Endothelial cell of hepatic sinusoid (primary cell): ENCODE results near the gene C4B.

Experiments used
- in situ Hi-C: cut with HindIII; loops from 2 replicates; pipeline ENCODE4 v1.10.0; 2017; ENCODE audit warnings: low sequenced_read_pairs

Gene C4B

DNA sequence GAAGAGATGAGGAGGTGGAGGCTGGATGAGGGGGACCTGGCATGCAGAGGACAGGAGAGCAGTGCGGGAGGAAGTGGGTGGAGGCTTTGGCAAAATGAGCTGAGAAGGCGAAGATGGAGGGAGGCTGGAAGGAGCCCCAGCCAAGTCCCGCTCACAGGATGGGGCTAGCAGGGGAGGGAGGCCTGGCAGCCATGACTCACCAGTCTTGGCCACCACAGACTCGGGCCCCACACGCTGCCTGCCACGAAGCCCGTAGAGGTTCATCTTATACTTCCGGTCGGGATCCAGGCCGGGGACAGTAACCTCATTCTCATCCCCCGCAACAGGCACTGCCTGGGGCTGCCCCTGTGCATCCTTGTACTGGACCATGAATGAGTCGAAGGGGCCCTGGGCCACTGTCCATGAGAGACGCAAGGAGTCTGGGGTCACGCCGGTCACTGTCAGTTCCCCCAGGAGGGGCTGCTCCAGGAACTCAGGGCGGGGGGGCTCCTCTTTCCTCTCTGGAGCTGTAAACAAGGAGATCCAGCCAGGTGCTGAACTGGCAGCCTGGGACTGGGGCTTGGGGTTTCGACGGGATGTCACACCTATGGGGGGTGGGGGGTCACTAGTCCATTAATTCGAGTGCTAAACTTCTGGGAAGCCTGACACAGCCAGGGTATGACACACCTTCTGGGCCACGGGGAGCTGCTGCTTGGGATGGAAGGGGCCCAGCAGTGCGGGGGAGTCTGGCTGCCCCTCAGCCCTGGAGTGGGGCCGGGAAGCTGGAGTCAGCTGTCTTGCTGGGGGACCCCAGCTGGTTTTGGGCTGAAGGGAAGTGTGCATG, 66.8 kb downstream of the C4B start:
- in situ Hi-C loops: no loop called here

DNA sequence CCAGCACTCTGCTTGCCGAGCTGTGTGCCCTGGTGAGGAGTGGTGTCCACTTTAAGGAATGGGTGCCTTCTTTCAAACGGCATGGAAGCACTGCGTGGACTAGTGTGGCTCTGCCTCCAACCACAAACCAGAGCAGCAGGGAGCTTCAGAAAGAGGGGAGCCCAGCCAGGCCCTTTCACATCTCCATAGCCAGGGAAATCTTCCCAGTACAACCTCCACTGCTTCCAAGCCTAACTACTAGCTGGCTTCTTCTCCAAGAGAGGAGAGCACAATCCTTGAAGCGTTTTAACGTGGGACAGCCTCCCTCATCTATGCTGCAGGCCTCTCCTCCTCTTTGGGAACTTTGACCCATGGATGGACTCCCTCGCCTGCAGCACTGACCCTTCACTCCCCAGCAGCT, 67.9 kb downstream of the C4B start:
- in situ Hi-C loops: no loop called here

- in situ Hi-C loops: no loop called here
These were observed 68.3 kb downstream of the C4B start for GRCh38 chr6:32082935-32083334.

GRCh38 chr6:32083812-32084768, 69.5 kb downstream of the C4B start:
- in situ Hi-C loops: no loop called here

- in situ Hi-C loops: no loop called here
These were observed 70.2 kb downstream of the C4B start for GRCh38 chr6:32084780-32085179.
